Left cardiac atrium (tissue), 4 donors: ENCODE measurements around the gene STON2. TPM values are rescaled to one million over a fixed set of nuclear protein-coding genes. Genes with fewer than 3 reads are reported as not detected.

Experiments used
- ATAC-seq, 2 donors: fragments of 200-7000 bp; cut with Tn5 transposase; one replicate each; pipeline ENCODE4 v1.9.1; 2020; ENCODE audit warnings: mild to moderate bottlenecking in 2 of 2, moderate library complexity in 2 of 2
- DNase-seq: peaks from one replicate; pipeline ENCODE4 v3.0.0-alpha.2; 2020
- intact Hi-C, 2 donors: fragments of 100-400 bp; cut with DNase I; formaldehyde crosslinking; loops; one replicate each; pipeline versions ENCODE4 v1.14.1 to v1.15.1; 2022 to 2023
- total RNA-seq, 2 donors: library from RNA; stranded (reverse); fragmentation: NEBNext Ultra II Directional; extraction: Animal tissue kit (Norgen Biotek cat#: 25700); gene quantifications; one replicate each; pipeline ENCODE4 v1.2.1, GENCODE V29; 2021
- donor health status: DM: no; HTN: yes; CAD: no.
- donor health status: DM: no; HTN: yes; CAD: no; lungs with severe emphysema.
- donor health status: DM: yes; HTN: yes; CAD: no.
- donor health status: Dilated cardiomyopathy.

STON2 gene
- total RNA-seq, 2 donors from 2014 or later: 8.5 to 19.1 TPM

DNA sequence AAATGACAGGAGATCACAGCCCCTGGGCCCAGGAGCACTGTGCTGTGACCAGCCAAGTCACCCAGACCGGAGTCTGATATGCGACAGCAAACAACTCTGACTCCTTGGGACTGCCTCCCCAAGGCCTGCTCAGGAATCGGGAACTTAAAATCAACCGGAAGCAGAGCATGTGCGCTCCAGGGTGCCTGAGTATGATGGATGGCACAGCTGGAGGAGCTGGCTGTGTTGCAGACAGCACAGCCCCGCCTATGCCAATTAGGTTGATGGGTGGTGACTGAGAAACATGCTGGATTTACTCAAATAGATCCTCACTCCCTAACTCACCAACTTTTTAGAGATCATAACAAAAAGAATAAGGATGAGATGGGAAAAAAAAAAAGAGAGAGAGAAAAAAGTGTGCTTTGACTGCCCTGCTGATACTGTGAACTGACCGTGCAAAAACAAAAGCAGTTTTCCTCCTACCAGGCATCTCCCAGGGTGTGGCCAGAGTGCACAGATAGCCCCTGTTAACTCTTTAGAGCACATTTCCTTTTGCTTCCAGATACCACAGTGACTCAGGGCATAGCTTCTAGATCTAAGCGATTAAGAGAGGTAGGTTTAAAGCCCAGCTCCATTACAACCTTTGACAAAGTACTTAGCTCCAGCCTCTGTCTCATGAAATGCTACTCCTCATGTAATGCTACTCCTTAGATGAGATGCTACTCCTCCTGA, 27.4 kb upstream of the STON2 start:
- ATAC-seq (peak; percentile 42 to 72), DNase-seq (peak; percentile 33)
- intact Hi-C loops: no loop called here

GRCh38 chr14:81423504-81423903, 23.4 kb upstream of the STON2 start:
- intact Hi-C loops: no loop called here
- DNase-seq: no peak
- ATAC-seq: peak; percentile 73 to 84

- no peak for DNase-seq
- intact Hi-C loops: no loop called here
- no peak for ATAC-seq
Measured at GRCh38 chr14:81418057-81418790, 18.1 kb upstream of the STON2 start.

GRCh38 chr14:81416981-81417380, 16.9 kb upstream of the STON2 start:
- intact Hi-C loops: no loop called here
- no peak for ATAC-seq
- DNase-seq: no peak

DNA sequence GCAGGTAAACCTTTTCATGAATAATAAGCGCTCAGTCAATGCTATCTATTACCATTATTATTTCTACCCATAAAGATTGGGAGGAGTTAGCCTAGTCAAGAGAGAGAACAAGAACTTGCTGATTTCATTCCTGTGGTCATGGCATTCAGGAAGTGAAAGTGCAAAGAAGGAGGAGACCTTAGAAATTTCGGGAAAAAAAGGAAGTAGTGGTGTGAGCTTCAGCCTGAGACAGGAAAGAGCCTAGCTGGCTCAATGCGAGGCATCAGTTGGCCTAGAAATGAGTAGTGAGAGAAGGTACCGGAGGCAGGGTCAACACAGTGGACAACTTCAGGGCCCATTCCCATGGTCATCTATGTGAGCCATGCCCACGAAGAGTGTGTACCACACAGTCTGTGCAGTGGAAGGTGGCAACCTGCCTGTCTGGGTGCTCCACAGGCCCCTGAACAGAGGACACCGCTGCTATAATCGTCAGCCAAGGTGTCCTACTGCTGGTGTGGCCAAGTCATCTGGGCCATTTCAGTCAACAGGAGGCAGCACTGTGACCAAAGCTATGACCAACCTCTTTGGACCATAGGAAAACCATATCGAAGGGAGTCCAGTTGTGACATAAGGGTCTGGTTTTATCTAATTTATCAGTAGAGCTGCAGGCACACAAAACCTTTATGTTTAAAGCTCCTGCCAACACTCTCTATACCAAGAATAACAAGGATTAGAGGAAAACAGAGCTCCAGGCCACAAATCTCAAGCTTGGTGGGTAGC, 16.2 kb upstream of the STON2 start:
- ATAC-seq (peak; percentile 27 to 72), DNase-seq (no peak)
- intact Hi-C loops: no loop called here

DNA sequence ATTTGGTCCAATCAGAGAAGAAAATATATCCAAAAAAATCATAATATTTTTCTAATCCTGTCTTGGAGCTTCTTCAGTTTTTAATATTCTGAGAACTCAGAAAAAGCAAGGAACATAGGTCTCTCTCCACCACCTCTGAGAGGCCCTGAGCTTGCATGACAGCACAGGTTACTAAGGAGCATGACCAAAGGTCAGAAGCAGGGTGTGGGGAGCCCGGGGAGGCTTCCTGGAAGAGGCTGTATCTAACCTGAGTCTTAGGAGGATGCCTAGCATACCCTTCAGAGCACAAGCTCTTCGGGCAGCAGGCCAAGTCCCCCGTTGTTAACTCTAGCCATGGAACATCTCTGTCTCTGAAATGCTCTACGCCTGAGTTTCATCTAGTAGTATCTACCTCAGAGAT, 15.7 kb upstream of the STON2 start:
- DNase-seq (no peak), ATAC-seq (peak in 1 of 2 donors; percentile 14)
- intact Hi-C loops: no loop called here

GRCh38 chr14:81414123-81414522, 14.0 kb upstream of the STON2 start:
- DNase-seq (no peak), ATAC-seq (no peak)
- intact Hi-C loops: no loop called here

DNA sequence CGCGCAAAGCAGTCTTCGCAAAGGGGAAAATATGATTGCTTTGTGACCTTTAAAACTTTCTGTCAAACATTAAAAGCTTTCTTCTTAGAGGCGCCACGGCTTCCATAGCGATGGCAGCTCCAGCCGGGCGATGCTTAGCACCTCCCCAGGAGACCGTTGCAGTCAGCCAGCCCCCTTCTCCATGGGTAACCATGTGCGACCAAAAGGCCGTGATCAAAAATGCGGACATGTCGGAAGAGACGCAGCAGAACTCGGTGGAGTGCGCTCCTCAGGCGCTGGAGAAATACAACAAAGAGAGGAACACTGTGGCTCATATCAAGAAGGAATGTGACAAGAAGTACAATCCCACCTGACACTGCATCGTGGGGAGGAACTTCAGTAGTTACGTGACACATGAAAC, 12.7 kb upstream of the STON2 start:
- no peak for ATAC-seq
- intact Hi-C loops: no loop called here

GRCh38 chr14:81408595-81408994, 8.5 kb upstream of the STON2 start:
- intact Hi-C loops: no loop called here
- DNase-seq (no peak), ATAC-seq (no peak)

More for the DNA sequence above, 12.7 kb upstream of the STON2 start:
- DNase-seq: no peak

- ATAC-seq (no peak), DNase-seq (no peak)
- intact Hi-C loops: no loop called here
Measured at GRCh38 chr14:81406863-81407262, 6.7 kb upstream of the STON2 start.

- ATAC-seq: peak in 1 of 2 donors; percentile 54
- no peak for DNase-seq
- intact Hi-C loops: no loop called here
Measured at GRCh38 chr14:81402123-81402495, 2.0 kb upstream of the STON2 start.

- peak in 1 of 2 donors; percentile 77 for ATAC-seq
- intact Hi-C loops: no loop called here
- no peak for DNase-seq
Measured at GRCh38 chr14:81401420-81402122, 1.4 kb upstream of the STON2 start.

GRCh38 chr14:81400852-81401251, 728 bp upstream of the STON2 start:
- DNase-seq (peak; percentile 61), ATAC-seq (peak; percentile 44 to 77)
- intact Hi-C loops: no loop called here

DNA sequence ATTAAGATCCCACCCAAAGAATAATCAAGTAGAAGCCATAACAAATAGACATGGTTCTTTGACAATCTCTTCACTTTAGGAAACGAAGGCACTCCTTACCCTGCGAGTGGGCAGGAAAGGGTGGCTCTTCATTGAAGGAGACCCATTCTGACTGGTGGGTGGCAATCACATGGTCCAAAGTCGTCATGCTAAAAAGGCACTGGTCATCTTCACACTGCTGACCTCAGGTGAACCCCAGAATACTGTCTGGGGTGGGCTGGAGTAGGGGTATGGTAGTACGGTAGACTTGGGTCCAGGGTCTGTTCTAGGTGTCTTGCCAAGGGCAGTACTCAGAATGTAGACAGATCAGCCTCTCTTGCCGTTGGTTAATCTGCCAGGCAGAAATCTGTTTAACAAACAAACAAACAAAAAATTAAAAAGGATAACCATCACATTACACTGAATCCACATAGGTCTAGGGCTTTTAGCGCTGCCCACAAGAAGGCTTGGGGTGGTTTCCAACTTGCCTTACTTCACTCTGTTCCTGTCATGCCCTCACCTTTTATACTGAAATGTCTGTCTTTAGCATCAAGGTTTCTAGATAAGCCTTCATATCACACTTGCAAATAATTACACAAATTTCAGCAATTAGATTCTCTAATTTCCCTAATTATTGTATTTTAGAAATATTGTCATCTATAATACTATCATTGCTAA, 1.8 kb downstream of the STON2 start:
- no peak for ATAC-seq
- intact Hi-C loops: no loop called here
- no peak for DNase-seq

- intact Hi-C loops: no loop called here
- no peak for DNase-seq
- no peak for ATAC-seq
Measured at GRCh38 chr14:81396113-81396512, 4.0 kb downstream of the STON2 start.

DNA sequence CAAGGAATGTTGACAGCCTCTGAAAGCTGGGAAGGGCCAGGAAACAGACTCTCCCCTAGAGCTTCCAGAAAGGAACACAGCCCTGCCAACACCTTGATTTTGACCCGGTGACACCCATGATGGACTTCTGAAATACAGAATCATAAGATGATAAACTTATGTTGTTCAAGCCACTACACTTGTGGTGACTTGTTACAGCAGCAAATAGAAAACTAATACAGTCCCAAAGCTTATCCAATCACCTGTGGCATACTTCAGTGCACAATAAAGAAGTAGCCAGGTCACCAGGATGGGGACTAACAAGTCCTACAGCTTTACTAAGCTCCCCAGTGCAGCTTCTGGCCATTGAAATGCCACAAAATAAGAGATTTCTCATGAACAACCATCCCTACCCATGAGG, 5.4 kb downstream of the STON2 start:
- intact Hi-C loops: no loop called here
- ATAC-seq: no peak
- no peak for DNase-seq

- no peak for ATAC-seq
- intact Hi-C loops: no loop called here
- no peak for DNase-seq
Measured at GRCh38 chr14:81392976-81393643, 7.0 kb downstream of the STON2 start.

DNA sequence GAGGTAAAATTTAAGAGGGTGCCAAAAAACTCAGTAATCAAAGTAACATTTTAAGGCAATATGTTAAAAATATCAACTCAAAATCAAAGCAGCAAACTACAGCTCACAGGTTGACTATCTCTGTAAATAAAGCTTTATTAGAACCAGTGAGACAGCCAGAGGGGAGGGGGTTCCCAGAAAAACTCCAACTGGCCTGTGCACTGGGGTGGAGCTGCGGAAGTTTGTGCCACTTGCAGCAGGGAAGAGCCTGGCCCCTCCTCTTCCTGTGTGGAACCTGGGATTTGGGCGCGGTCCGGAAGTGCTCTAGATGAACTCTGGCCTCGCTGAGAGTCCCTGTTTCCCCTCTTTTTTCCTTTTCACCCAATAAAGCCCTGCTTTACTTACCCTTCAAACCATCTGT, 8.1 kb downstream of the STON2 start:
- ATAC-seq (no peak), DNase-seq (no peak)
- intact Hi-C loops: no loop called here
